Transverse colon (tissue), 4 donors: Measurements from ENCODE around the gene TIGD1.

Experiments used
- POLR2A ChIP-seq: fragments of 450-650 bp; IDR thresholded peaks from one replicate; pipeline ENCODE4 v1.6.1; 2016; ENCODE audit warnings: antibody characterized with exemption, mild to moderate bottlenecking, moderate library complexity
- POLR2AphosphoS5 ChIP-seq, 3 donors: sonication (generic); formaldehyde crosslinking; IDR thresholded peaks; one replicate each; pipeline ENCODE4 v1.6.1; 2016; ENCODE audit warnings: antibody characterized with exemption in 3 of 3
- TF ChIP-seq, protein P1 (sequence below), 5 experiments: fragments of 200-600 bp in 3 of 5; fragments of 450-650 bp in 2 of 5; sonication (generic) in 3 of 5; IDR thresholded peaks; 1 replicate in 2 of 5; 2 replicates in 3 of 5; pipeline ENCODE4 v1.5.1; 2016 to 2017; ENCODE audit warnings: antibody characterized with exemption in 5 of 5, inconsistent platforms in 3 of 5, mild to moderate bottlenecking in 2 of 5, moderate library complexity in 1 of 5

DNA sequence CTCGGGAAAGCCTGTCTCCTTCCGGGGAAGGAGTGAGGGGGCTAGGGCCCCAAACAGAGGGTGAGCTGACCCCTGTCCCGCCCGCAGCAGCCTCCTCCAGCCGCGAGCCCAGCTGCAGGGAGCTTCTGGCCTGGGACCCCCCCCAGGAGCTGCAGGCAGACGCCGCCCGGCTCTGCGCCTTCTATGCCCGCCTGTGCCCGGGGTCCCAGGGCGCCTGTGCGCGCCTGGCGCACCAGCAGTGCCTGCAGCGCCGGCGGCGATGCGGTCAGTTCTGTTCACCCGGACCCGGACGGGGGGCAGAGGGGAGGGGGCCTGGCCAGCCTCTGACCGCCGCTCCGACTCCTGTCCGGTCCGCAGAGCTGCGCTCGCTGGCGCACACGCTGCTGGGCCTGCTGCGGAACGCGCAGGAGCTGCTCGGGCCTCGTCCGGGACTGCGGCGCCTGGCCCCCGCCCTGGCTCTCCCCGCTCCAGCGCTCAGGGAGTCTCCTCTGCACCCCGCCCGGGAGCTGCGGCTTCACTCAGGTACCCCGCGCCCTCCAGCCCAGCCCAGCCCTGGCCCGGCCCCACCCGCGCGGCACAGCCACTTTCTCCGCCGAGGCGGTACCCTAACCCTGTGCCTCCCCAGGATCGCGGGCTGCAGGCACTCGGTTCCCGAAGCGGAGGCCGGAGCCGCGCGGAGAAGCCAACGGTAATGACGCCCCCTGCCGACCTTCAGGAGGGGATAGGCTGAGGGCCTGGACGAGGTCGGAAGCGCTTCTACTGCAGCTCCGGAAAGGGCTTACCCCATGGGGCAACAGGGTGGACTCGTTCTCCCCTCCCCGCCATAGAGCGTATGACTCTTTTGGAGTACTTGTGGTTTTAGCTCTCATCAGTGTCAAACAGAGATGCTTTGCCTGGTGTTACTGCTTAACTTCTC lies 26.4 kb downstream of the TIGD1 start:
- TF ChIP-seq, protein P1, sequence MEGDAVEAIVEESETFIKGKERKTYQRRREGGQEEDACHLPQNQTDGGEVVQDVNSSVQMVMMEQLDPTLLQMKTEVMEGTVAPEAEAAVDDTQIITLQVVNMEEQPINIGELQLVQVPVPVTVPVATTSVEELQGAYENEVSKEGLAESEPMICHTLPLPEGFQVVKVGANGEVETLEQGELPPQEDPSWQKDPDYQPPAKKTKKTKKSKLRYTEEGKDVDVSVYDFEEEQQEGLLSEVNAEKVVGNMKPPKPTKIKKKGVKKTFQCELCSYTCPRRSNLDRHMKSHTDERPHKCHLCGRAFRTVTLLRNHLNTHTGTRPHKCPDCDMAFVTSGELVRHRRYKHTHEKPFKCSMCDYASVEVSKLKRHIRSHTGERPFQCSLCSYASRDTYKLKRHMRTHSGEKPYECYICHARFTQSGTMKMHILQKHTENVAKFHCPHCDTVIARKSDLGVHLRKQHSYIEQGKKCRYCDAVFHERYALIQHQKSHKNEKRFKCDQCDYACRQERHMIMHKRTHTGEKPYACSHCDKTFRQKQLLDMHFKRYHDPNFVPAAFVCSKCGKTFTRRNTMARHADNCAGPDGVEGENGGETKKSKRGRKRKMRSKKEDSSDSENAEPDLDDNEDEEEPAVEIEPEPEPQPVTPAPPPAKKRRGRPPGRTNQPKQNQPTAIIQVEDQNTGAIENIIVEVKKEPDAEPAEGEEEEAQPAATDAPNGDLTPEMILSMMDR (IDR thresholded peaks at IDR 0.05): no peak
- TF ChIP-seq POLR2AphosphoS5 (IDR thresholded peaks at IDR 0.05) (no peak), POLR2A (no peak)
